HG02840 (cell line): ENCODE data around the gene EARS2.
A peak's percentile ranks its signal among the peaks of the same experiment; 100 is the strongest.
"Not testable (repeated sequence)": the region's sequence is repeated elsewhere in the genome, so short reads cannot be mapped to it uniquely, and the experiment has no call there.

Source experiments
- ATAC-seq: cut with Tn5 transposase; IDR thresholded peaks from one replicate; pipeline ENCODE4 v1.9.1; 2021; ENCODE audit warnings: mild to moderate bottlenecking, moderate library complexity, moderate number of reproducible peaks; ENCODE audit not compliant: unreplicated experiment, low FRiP score

The EARS2 gene

DNA sequence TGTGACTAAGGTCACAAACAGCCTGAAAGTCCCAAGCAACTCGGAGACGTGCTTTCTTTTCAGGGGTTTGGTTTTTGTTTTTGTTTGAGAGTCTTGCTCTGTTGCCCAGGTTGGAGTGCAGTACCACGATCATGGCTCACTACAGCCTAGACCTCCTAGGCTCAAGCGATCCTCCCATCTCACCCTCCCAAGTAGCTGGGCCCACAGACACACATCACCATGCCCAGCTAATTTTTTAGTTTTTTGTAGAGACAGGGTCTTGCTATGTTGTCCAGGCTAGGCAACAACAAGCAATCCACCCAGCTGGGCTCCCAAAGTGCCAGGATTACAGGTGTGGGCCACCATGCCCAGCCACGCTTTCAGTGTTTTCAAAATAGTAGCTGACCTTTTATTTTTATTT, 27.1 kb downstream of the EARS2 start:
- ATAC-seq: no peak

DNA sequence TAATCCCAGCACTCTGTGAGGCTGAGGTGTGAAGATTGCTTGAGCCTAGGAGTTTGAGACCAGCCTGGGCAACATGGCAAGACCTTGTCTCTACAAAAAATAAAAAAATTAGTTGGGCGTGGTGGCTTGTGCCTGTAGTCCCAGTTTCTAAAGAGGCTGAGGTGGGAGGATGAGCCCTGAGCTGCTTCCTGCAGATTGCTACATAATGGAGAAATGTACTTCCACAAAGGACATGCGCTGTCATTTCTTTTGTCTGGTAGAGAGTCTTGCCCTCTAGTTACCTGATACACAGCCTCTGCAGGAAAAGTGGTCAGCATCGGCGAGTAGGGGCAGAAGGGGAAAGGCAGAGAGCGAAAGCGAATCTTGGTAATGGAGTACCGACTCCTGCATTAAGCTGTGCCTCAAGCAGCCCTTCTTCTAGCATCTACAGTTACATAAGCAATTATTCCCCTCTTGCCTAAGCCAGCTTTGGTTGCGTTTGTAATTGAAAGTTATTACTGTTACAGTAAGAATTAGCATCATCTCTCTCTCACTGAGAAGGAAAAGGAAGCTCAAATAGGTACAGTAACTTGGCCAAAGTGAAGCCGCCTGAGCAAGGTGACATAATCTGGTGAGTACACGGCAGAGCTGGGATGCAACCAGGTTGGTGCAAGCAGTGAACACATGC, 28.4 kb downstream of the EARS2 start:
- ATAC-seq: no peak

DNA sequence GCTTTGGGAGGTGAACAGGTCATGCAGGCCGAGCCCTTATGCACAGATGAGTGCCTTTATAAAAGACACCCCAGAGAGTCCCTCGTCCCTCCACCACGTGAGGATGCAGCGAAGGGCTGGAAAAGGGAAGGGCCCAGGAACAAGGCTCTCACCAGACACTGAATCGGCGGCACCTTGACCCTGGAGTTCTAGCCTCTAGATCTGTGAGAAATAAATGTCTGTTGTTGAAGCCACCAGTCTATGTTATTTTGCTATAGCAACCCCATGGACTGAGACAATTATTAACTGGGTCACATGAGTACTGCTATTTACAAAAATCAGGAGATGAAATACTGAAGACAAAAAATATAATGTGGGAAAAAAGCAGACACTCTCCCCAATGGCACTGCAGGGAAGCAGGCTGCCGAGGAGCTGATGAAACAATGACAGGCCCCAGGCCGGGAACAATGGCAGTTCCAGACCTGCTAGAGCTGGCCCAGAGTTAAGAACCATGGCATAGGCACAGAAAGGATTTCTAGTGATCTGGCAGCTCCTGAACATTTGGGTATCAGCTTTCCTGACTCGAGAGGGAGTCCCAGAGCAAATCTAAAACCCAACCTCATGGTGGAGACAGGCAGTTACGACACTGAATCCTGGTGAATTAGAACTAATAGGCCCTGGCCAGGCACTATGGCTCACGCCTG, 29.0 kb downstream of the EARS2 start:
- ATAC-seq: no peak

DNA sequence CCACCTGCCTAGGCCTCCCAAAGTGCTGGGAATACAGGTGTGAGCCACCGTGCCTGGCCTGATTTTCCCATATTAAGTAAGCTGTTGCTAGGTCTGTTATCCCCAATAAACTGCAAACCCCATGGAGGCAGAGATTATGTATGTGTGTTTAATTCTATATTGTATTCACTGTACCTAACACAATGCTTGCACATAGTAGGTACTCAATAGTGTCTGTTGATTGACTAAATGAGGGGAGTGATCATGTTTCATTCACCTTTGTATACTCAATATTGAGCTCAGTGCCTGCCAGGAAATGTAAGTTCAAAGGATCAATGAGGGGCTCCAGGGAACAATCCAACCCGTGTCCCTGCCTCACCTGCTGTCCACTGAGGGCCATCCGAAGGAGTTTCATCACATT, 32.3 kb downstream of the EARS2 start:
- no peak for ATAC-seq

DNA sequence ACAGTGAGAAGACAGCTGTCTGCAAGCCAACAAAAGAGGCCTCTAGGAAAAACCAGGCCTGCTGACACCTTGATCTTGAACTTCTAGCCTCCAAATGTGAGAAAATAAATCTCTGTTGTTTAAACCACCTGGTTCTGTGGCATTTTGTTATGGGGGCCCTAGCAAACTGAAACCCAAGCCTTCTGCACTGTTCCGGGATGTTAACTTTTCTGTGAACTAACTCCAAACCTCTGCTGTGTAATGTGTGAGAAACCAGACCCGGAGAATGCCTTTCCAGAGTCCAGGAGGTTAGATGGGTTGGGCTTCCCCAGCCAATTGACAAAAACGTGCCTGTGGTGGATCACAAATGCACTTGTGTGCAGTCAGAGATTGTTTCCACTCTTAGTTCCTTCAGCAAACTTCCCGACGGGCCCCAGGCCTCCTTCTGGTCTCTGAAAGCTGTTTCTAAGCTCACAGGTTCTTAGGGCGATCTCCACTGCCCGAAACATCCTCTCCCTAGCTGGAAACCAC, 33.2 kb downstream of the EARS2 start:
- ATAC-seq: no peak

DNA sequence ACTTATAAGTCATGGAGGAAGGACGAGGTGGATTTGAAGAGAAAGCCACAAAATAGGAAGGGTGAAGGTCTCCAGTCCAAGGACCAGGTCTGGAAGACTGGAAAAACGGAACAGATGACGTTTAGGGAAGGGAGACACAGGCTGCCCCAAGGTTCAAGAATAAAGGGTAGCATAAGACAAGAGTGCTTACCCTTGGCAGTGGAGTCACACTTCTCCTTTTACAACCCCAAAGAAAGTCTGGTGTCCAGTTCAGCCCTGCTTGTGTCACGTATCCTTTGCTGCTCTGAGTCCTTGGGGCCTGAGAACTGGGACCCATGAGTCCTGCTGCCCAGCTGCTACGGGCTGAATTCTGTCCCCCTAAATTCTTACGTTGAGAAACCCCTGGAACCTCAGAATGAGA, 33.8 kb downstream of the EARS2 start:
- ATAC-seq: no peak

DNA sequence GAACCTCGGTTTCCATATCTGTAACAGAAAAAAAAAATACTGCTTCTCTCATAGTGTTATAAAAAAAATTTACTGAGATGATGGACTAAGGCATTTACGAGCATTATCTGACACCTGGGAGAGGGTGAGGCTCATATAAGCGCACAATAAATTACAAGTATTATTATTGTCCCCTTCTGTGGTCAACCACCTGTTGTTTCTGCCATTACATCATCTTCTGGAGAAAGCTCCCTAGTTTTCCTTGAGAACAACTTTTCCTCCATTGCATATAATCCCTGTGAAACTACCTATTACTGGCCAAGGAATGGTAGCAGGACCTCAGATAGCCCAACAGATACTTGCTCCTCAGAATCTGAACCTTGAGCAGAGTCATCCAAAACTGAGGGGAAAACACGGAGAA, 35.2 kb downstream of the EARS2 start:
- no peak for ATAC-seq

DNA sequence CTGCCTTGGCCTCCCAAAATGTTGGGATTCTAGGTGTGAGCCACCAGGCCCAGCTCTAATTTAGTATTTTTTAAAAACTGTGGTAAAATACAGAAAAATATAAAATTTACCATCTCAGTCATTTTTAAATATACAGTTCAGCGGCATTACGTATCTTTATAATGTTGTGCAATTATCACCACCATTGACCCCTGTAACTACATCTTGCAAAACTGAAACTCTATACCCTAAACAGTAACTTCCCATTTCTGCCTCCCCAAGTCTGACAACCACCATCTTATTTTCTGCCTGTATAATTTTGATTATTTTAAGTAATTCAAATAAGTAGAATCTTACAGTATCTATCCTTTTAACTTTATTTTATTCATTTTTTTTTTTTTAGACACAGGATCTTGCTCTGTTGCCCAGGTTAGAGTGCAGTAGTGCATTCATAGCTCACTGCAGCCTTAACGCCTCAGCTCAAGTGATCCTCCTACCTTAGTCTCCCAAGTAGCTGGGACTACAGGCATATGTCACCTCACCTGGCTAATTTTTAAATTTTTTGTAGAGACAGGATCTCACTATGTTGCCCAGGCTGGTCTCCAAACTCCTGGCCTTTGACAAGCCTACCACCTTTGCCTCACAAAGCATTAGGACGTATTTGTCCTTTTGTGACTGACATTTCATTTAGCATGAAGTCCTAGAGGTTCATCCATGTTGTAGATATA, 36.0 kb downstream of the EARS2 start:
- ATAC-seq: no peak

DNA sequence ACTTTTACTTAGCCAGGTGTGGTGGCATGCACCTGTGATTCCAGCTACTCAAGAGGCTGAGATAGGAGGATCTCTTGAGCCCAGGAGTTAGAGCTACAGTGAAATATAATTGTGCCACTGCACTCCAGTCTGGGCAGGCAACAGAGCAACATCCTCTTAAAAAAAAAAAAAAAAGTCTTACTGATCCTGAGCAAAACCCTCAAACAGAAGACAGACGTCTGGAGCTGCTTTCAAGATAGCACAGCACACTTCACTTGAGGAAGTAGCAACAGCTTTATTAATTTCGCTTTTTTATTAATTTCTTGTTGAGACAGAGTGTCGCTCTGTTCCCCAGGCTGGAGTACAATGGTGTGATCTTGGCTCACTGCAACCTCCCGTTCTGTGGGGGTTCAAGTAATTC, 36.6 kb downstream of the EARS2 start:
- ATAC-seq: no peak

DNA sequence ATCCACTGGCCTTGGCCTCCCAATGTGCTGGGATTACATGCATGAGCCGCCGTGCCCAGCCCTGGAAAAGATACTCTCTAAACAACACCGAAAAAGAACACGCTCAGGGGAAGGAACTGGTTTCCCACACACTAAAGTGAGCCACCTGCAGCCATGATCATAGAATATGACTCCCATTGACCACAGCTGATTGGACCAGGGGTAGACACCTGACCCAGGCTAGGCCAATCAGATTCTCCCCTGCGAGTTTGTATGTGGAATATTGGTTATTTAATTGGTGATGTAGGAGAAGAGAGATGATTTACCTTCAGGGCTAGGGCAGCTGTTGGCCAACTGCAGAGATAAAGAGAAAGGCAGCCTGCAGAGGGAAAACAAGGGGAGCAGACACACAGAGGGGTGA, 37.9 kb downstream of the EARS2 start:
- ATAC-seq: no peak

DNA sequence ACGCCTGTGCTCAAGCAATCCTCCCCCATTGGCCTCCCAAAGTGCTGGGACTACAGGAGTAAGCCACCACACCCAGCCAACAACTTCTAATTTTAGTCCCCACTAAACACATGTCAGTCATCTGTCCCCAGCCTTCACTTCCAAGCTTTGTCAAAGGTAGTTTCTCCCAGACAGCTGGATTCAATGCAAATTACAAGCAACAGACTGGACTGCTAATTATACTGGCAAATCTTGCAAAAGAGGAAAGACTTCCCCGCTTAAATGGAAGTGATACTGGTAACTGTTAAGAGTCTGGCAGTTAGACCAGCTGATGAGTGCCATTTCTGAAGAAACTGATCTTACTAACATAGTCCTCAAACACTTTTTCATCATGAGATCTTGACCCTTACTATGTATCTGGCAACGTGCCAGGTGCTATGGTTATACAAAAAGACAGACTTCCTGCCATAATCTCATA, 38.7 kb downstream of the EARS2 start:
- no peak for ATAC-seq

DNA sequence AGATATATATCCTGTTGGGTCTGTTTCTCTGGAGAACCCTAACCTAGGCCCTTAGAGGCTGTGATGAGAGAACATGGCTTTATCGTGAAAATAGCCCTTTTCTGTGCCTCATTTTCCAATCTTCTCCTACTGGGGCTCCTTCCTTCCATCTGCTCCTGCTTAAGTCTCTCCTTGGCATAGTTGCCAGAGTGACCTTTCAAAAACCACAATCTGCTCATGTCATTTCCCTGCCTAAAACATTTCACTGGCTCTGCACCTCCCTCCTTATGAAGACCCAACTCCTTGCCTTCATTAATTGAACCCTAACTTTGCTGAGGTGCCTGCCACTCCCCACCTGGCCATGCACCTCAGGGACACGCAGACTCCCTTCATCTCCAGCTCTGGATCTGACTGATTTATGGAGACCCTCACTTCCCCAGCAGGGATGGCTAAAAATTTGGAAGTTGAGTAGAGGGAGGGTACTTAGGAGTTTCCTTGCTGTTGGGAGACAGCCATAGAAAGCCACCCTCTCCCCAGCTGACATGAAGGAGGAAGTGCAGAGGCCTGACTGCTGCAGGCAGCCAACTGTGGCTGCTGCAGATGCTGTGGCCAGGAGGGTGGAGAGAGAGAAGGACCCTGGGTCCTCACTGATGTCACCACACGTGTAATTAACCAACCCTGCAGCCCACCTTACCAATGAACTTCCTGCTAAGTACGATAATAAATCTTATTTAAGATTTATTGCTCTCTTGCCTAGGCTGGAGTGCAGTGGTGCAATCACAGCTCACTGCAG, 40.6 kb downstream of the EARS2 start:
- no peak for ATAC-seq

DNA sequence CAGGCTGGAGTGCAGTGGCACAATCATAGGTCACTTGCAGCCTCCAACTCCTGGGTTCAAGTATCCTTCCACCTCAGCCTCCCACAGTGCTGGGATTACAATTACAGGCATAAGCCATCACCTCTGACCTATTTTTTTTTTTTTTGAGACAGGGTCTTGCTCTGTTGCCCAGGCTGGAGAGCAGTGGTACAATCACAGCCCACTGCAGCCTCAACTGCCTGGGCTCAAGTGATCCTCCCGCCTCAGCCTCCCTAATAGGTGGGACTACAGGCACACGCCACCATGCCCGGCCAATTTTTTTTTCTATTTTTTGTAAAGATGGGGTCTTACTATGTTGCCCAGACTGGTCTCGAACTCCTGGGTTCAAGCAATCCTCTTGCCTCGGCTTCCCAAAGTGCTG, 41.3 kb downstream of the EARS2 start:
- no peak for ATAC-seq

DNA sequence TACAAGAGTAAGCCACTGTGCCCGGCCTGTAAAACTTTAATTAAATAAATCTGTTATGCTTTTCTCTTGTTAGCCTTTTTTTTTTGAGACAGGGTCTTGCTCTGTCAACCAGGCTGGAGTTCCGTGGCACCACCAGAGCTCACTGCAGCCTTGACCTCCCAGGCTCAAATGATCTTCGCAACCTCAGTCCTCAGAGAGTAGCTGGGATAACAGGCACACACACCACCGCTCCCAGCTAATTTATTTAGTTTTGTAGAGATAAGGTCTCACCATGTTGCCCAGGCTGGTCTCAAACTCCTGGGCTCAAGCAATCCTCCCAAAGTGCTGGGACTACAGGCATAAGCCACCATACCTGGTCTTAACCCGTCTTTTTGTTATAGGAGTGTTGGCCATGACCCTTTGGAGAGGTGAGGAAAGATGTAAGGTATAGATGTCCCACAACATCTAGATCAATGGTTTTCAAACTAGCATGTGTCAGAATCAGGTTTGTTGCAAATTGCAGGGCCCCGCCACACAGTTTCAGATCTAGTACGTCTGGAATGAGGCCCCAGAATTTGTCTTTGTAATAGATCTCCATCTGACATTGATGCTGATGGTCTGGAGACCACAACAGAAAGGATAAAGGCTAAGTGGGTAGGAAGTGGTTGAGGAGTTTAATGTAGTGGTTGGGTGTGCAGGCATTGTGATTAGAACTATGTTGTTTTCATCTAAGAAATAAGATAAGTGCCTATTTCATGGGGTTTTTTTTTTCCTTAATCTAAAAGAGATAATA, 42.6 kb downstream of the EARS2 start:
- no peak for ATAC-seq

DNA sequence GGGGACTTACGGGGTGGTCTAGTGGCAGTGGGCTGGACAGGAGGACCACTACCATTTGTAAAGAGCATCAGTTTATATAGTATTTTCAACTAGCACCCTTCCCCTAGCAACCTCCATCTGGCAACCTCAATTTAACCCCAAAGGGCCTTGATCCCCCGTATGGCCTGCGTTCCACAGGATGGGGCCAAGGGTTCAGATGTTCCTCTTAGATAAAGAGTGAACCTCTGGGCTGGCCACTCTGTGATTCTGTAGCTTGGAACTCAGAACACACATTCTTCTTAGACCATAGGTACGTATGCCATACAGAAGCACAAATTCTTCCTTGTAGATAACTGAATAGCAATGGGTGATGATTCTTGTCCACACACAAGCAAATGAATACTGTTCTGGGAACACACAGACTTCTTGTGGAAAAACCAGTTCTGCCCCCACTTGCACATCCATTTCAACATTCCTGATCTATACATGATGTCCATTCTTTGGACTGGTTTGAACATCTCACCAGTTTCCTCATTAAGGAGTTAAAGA, 44.9 kb downstream of the EARS2 start:
- ATAC-seq: no peak

DNA sequence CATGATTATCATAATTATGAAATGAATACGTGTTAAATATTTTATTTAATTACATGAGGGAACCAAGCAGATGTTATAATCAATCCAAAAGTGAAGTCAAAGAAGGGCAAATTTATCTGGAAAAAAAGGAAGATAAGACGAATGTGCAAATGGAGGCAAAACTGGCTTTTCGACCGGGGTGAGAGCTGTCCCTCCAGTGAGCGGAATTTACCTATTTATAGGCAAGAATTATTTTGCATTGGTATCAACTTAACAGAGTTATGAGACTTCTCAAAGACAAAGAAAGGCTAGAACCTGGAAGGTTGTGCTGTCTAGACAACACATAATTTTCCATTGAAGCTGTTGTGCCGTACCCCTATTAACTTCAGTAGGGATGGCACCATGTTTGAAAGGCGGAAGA, 45.4 kb downstream of the EARS2 start:
- ATAC-seq: no peak

DNA sequence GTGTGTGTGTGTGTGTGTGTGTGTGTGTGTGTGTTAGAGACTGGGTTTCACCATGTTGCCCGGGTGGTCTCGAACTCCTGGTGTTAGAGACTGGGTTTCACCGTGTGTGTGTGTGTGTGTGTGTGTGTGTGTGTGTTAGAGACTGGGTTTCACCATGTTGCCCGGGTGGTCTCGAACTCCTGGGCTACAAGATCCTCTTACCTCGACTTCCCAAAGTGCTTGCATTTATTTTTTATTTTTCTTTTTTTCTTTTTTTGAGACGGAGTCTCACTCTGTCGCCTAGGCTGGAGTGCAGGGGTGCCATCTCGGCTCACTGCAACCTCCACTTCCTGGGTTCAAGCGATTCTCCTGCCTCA, 46.3 kb downstream of the EARS2 start:
- not testable (repeated sequence) for ATAC-seq

DNA sequence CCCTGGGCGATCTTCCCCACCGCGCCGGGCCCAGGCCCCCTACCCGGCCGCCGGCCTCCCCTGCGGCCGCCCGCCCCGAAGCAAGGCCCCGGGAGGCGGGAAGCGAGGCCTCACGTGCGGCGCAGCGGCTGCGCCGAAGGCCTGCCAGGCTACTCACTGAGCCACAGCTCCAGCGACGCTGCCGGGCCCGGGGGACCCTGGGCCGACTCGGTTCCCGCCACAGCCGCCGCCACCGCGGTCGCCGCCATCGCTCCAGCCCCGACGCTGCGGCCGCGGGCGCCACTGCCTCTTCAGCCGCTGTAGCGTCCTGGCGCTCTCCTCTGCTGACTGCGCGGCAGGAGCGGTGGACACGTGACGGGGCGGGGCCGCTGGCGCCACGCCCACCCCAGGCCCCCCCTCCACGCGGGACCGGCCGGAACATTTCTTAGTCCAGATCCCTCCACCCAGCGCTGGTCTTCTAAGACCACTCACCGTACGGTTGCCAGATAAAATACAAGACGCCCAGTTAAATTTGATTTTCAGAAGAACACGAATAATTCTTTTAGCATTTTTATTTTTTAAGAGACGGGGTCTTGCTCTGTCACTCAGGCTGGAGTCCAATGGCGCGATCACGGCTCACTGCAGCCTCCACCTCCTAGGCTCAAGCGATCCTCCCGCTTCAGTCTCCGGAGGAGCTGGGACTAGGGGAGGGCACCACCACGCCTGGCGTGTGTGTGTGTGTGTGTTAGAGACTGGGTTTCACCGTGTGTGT, 46.8 kb downstream of the EARS2 start, which contains the start of gene GGA2:
Gene GGA2, minus strand, starts transcription at position 331 of the 751 bp plus-strand sequence. Its CDS starts 83 bp downstream, at position 248.
- ATAC-seq: peak; percentile 81

DNA sequence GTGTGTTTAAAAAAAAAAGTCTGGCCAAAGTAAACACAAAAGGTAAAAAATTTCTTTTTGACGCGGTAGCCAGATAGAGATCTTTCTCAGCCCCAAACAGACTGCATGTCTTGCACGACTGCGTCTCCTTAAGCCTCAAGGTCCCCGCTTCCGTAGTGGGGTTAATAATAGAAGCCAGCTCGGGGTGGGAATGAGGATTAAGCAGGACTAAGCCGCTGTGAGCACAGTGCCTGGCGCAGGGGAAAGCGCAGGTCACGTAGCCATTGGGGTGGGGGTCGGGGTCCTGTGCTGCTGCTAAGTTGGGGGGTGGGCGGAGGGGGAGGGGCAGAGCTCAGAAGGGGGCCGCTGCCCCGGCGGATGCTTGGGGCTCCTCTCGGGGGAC, 47.4 kb downstream of the EARS2 start:
- no peak for ATAC-seq
